GM12865 (cell line): ENCODE data around the gene RBM20.
"Not testable (repeated sequence)": the region's sequence is repeated elsewhere in the genome, so short reads cannot be mapped to it uniquely, and the experiment has no call there.

Experiments
- DNase-seq: peaks from one replicate; pipeline ENCODE4 v3.0.0; 2010; ENCODE audit warnings: low read depth
- H3K4me3 ChIP-seq: 2 replicates; pipeline ENCODE4 v1.5.1; 2011; ENCODE audit warnings: mild to moderate bottlenecking, low read depth, low read length, control low read depth
- CTCF ChIP-seq: IDR thresholded peaks from 2 replicates; pipeline ENCODE4 v1.5.1; 2011; ENCODE audit warnings: low read length, control low read depth, low read depth, inconsistent platforms; ENCODE audit not compliant: insufficient read depth; ENCODE audit errors: missing control alignments

Gene RBM20

GRCh38 chr10:110762849-110763211 lies 118.7 kb downstream of the RBM20 start:
- TF ChIP-seq CTCF = no peak
- no peak overlapping the region for H3K4me3 ChIP-seq
- DNase-seq = no peak

DNA sequence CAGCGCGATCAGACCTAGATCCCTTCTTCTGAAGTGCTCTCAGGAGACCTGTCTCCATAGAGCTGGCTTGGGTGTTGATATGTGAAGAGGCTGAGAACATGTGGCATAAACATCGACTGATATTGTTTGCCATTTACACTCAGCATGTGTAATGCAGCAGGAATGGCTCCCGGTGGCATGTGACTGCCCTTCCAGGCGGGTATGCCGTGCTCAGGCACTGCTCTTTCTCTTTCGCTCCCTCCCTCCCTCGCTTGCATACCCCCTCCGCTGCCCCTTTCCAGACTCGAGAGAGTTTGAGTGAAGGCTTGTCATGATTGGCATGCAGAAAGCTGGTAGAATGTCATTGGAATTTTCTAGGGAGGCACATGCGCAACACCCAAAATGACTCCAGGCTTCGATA lies 120.2 kb downstream of the RBM20 start:
- no peak for DNase-seq
- no peak overlapping the region for H3K4me3 ChIP-seq
- no peak for TF ChIP-seq CTCF

DNA sequence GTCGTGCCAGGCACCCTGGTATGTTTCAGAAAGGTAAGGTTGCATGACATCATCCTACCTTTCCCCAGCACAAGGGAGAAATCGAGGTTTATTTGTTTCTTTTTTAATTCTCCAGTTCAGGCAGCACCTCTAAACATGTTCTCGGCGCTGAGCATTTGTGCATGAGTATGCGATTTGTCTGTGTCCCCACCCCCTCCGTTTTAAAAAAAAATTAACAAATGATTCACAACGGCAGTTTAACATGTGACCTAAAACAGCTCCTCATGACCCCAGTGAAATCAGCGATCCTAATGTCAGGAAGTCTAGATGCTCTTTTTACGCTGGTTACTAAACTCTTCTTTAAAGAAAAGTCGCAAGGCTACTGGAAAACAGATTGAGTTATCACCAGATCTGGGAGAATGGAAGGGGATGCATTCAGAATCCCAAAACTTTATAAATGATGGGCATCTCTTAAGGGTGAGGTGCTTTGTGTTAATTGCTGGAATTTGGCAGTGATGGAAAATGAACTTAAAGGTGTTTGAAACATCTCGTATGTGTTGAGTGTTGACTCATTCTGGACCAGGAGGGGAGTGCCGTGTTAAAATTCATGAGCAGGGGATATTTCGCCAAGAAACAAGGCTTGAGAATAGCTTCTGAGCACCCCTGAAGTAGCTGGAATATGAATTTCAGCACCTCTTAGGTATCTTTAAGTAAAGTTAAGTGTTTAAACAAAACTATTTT lies 120.8 kb downstream of the RBM20 start:
- no peak overlapping the region for H3K4me3 ChIP-seq
- no peak for TF ChIP-seq CTCF
- DNase-seq = no peak

DNA sequence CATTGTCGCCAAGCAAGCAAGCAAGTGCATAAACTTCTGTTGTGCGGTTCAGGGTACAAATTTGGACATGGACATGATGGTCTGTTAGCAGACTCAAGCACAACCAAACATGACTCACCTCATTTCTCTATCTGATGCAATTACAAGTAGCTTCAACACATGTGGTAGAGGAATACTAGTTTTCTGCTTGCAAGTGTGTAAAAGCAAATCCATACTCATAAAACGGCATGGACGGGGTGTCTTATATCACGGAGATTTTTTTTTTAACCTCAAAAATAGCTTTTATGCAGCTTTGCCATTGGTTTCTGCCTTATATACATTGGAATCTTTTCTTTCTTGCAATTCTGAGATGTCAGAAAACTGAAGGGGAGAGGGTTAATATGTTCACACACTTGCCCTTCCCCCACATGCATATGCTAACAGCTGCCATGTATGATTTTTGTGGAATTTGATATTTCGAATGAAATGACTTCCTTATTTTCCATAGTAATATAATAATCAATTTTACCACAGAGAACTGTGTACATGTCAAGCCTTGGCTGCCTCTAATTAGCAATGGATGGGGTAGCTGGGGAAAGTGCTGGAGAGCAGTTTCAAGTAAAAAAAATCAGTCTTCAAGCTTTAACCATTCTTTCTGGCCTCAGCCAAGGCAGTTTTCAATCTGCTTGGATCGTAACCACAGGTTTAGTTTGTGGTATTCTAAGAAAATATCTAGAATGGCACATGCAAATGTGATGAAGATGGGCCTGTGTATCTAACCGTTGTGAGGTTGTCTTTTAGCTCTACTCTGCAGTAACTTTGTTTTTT lies 121.6 kb downstream of the RBM20 start:
- peak; percentile 44 for DNase-seq
- no peak for TF ChIP-seq CTCF
- no peak overlapping the region for H3K4me3 ChIP-seq

DNA sequence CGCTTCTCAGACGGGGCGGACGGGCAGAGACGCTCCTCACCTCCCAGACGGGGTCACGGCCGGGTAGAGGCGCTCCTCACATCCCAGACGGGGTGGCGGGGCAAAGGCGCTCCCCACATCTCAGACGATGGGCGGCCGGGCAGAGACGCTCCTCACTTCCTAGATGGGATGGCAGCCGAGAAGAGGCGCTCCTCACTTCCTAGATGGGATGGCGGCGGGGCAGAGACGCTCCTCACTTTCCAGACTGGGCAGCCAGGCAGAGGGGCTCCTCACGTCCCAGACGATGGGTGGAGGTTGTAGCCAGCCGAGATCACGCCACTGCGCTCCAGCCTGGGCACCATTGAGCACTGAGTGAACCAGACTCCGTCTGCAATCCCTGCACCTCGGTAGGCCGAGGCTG lies 123.5 kb downstream of the RBM20 start:
- not testable (repeated sequence) for H3K4me3 ChIP-seq, DNase-seq

GRCh38 chr10:110770243-110770642 lies 126.1 kb downstream of the RBM20 start:
- DNase-seq = no peak
- H3K4me3 ChIP-seq = no peak overlapping the region
- TF ChIP-seq CTCF = no peak

DNA sequence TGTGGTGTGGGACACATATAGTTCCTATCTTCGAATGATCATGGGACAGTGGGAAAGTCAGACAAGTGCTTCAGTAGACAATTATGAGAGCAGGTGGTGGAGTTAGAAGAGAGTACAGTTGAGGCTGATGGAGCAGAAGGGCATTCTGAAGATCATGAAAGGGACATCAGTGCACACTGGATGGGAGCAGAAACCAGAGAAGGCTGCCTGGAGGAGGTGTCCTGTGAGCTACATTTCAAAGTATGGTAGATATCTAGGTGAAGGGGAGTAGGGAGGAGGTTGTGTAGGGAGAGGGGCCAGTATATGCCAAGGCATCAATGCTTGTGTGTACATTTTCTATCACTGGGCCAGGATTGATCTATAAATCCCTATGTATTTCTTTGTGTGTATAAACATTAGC lies 127.3 kb downstream of the RBM20 start:
- H3K4me3 ChIP-seq = no peak overlapping the region
- no peak for TF ChIP-seq CTCF
- DNase-seq = no peak
